Breast epithelium (tissue), 3 donors: ENCODE measurements around the gene STAM2.

Experiments
- CTCF ChIP-seq, 3 donors: fragments of 450-650 bp; IDR thresholded peaks; one replicate each; pipeline ENCODE4 v1.5.1; 2016 to 2017; ENCODE audit warnings: antibody characterized with exemption in 3 of 3, mild to moderate bottlenecking in 3 of 3, moderate library complexity in 3 of 3
- POLR2A ChIP-seq: fragments of 450-650 bp; IDR thresholded peaks from one replicate; pipeline ENCODE4 v1.6.1; 2016; ENCODE audit warnings: antibody characterized with exemption, mild to moderate bottlenecking, moderate library complexity
- POLR2AphosphoS5 ChIP-seq, 3 donors: sonication (generic); formaldehyde crosslinking; IDR thresholded peaks; one replicate each; pipeline ENCODE4 v1.6.1; 2017; ENCODE audit warnings: antibody characterized with exemption in 3 of 3

GRCh38 chr2:152120430-152120829 lies 55.1 kb downstream of the STAM2 start:
- TF ChIP-seq POLR2AphosphoS5 (IDR thresholded peaks at IDR 0.05) (no peak), CTCF (IDR thresholded peaks at IDR 0.05) (no peak), POLR2A (no peak)
